Measurements from ENCODE around the gene CLIP3.

- TF ChIP-seq, protein P1, sequence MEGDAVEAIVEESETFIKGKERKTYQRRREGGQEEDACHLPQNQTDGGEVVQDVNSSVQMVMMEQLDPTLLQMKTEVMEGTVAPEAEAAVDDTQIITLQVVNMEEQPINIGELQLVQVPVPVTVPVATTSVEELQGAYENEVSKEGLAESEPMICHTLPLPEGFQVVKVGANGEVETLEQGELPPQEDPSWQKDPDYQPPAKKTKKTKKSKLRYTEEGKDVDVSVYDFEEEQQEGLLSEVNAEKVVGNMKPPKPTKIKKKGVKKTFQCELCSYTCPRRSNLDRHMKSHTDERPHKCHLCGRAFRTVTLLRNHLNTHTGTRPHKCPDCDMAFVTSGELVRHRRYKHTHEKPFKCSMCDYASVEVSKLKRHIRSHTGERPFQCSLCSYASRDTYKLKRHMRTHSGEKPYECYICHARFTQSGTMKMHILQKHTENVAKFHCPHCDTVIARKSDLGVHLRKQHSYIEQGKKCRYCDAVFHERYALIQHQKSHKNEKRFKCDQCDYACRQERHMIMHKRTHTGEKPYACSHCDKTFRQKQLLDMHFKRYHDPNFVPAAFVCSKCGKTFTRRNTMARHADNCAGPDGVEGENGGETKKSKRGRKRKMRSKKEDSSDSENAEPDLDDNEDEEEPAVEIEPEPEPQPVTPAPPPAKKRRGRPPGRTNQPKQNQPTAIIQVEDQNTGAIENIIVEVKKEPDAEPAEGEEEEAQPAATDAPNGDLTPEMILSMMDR (conservative IDR thresholded peaks at IDR 0.05; ENCODE audit: low read depth in 2 of 2), result no peak
- TF ChIP-seq ZNF114 (CRISPR knock-in tag; IDR thresholded peaks at IDR 0.05) (no peak), POLR2AphosphoS5 (IDR thresholded peaks at IDR 0.05; ENCODE audit: low read depth) (no peak), ETS1 (IDR thresholded peaks at IDR 0.05) (no peak), REST (IDR thresholded peaks at IDR 0.05; ENCODE audit: unreplicated experiment) (no peak), EZH2 (IDR thresholded peaks at IDR 0.05; ENCODE audit: low read depth, unreplicated experiment) (no peak)
Observed at GRCh38 chr19:35990771-35991730, 41.6 kb downstream of the CLIP3 start.
